Epithelial cell of proximal tubule (primary cell): ENCODE results near the gene GPBAR1. TPM values are rescaled to one million over a fixed set of nuclear protein-coding genes. Genes with fewer than 3 reads are reported as not detected.

ENCODE experiments used
- DNase-seq: peaks from one replicate; pipeline ENCODE4 v3.0.0-alpha.2; 2011; ENCODE audit warnings: low read depth
- H3K4me3 ChIP-seq: 2 replicates; pipeline ENCODE4 v1.5.1; 2011; ENCODE audit warnings: low read depth, mild to moderate bottlenecking, low read length
- total RNA-seq: library from RNA; depleted of rRNA; stranded (reverse); fragments of >200 nt; gene quantifications from 2 replicates; pipeline ENCODE4 v1.2.3, GENCODE V29; 2015
- TF ChIP-seq, protein P1 (sequence below): conservative IDR thresholded peaks from 2 replicates; pipeline ENCODE4 v1.5.1; 2012; ENCODE audit warnings: low read depth, mild to moderate bottlenecking, low read length

The GPBAR1 gene
- total RNA-seq, 1 donor from 2014 or later: 2.3 TPM

- no peak overlapping the region for H3K4me3 ChIP-seq
- DNase-seq: no peak
- TF ChIP-seq, protein P1, sequence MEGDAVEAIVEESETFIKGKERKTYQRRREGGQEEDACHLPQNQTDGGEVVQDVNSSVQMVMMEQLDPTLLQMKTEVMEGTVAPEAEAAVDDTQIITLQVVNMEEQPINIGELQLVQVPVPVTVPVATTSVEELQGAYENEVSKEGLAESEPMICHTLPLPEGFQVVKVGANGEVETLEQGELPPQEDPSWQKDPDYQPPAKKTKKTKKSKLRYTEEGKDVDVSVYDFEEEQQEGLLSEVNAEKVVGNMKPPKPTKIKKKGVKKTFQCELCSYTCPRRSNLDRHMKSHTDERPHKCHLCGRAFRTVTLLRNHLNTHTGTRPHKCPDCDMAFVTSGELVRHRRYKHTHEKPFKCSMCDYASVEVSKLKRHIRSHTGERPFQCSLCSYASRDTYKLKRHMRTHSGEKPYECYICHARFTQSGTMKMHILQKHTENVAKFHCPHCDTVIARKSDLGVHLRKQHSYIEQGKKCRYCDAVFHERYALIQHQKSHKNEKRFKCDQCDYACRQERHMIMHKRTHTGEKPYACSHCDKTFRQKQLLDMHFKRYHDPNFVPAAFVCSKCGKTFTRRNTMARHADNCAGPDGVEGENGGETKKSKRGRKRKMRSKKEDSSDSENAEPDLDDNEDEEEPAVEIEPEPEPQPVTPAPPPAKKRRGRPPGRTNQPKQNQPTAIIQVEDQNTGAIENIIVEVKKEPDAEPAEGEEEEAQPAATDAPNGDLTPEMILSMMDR: no peak
Observed at GRCh38 chr2:218262631-218263586, 2.1 kb downstream of the GPBAR1 start.

DNA sequence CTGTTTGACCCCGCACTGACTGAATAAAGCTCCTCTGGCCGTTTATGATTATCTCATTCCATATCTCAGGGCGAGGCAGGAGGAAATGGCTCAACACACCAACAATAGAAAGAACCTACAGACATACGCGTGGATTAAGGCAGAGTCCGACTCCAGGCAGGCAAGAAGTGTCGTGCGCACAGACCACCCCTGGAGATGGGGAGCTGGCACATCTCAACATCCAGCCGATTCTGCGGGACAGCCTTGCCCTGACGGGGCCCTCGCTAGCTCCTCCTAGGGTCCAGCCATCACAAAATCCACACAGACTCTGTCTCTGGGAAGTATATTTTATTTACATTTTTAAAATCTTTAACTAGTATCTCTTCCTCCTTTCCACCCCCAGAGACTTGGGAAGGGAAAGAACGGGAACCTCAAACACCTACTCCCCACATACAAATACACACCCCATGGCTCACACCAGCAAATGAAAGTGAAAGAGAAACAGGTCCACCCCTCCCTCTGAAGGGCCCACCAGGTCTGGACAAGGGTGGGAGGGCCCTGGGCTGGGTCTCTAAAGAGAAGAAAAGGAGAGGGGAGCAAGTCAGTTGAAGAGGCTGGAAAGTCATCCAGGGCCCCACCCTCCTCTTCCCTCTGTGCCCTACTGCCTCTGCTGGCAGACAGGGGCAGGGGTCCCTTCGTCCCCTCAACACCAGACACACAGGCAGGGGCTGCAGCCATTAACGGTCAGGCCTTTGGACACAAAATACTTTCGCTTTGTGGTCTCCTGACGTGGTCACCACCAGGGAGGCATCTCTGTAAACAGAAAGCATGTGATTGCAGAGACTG is 3.2 kb downstream of the GPBAR1 start:
- no peak for DNase-seq
- TF ChIP-seq, protein P1: peak; percentile 19
- no peak overlapping the region for H3K4me3 ChIP-seq

DNA sequence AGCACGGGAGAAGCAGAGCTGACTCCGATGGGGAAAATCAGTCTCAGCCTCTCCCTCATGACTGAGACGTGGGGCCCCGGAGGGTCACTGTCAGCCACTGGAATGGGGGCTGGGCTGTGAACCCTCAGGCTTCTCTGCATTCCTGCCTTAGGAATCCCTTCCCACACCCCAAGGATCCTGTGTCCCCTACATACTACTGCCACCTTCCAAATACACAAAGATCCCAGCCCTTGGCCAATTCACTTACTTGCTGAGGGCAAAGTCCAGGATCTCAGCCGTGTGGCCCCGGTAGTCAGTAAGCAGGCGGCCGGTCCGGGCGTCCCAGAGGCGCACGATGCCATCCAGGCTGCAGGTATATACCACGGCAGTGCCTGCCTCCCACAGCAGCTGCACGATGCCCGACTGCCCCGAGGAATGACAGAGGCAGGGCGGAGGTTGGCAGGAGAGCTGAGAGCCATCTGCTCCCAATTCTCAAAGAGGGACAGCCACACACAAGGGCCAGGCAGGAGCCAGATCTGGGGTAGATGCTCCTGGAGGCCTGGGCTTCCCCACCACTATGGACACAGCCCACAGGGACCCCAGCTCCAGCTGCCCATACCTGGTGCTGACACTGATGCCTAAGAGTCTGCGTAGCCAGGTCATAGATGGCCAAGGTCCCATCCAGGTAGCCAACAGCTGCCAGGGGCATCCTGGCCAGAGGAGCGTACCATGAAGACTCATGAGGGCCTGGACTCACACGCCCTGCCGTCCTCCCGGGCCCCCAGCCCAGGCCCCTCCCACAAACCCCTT is 4.2 kb downstream of the GPBAR1 start:
- TF ChIP-seq, protein P1: no peak
- DNase-seq: no peak
- H3K4me3 ChIP-seq: no peak overlapping the region

DNA sequence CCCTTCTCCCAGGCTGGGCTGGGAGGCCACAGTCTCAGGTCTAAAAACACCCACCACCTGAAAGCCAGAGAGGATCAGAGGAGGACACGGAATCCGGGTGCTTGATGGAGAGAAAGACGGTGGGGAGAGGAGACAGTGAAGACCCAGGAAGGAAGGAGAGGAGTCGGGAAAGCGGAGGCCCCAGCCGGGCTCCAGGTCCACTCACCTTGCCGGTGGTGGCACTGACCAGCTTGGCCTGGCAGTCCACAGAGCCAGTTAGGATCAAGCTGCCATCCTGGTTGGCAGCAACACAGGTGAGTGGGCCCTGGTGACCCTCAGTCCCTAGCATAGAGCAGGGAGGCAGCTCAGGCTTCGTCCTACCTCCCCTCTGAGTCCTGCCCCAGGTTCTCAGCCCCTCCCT is 4.8 kb downstream of the GPBAR1 start:
- DNase-seq: no peak
- TF ChIP-seq, protein P1: no peak
- no peak overlapping the region for H3K4me3 ChIP-seq

DNA sequence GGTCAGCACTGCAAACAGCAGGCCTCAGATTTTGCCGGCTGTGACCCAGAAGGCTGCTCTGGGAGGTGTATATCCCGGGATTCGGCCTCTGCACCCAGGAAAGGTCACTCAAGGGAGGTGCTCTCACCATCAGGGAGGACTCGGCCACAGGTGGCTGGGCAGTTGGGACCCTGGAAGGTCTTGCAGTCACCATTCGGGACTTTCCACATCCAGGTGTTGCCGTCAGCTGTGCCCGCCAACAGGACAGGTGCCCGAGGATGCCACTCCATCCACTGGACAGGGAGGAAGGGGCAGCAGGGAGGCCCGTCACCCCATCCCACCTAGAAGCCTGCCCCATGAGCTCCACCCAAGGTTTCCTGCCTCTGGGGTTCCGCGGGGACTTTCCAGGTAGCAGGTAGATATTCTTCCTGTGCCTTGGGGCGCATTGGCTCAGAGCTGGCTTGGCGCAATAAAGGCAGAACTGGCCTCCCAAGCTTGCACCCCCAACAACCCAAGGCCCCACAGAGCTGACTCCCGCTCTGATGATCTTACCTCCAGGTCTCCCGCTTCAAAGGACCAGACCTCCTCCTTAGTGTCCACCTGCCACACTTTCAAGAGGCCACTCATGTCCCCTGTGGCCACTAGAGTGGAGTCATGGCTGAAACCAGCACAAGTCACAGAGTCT is 5.6 kb downstream of the GPBAR1 start:
- no peak for DNase-seq
- no peak overlapping the region for H3K4me3 ChIP-seq
- TF ChIP-seq, protein P1: no peak

DNA sequence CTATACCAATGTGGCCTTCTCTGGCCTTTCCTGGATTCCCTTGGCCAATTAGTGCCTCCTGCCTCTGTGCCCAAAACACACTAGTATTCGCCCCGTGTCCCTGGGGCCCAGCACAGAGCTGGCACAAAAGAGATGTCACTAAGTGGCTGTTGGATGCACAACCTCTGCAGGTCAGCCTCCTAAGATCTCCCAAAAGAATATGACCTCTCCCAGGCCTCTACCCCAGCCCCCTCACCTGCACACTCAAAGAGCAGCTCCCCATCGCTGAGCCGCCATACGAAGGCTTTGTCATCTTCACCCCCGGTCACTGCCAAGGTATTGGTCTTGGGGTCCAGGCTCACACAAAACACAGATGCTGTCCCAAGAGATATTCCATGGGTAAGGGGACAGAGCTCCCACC is 6.4 kb downstream of the GPBAR1 start:
- TF ChIP-seq, protein P1: no peak
- no peak overlapping the region for H3K4me3 ChIP-seq
- no peak for DNase-seq
